ENCODE measurements around the gene RAD51B.

GRCh38 chr14:67784244-67784823 lies 35.2 kb upstream of the RAD51B start:
- TF ChIP-seq EZH2 (IDR thresholded peaks at IDR 0.05; ENCODE audit: borderline replicate concordance) (no peak), EZH2phosphoT487 (IDR thresholded peaks at IDR 0.05; ENCODE audit: low read depth, severe bottlenecking, unreplicated experiment) (no peak)

All from hepatocyte (in vitro differentiated cells).